ENCODE data around the gene PPP3CA.

DNA sequence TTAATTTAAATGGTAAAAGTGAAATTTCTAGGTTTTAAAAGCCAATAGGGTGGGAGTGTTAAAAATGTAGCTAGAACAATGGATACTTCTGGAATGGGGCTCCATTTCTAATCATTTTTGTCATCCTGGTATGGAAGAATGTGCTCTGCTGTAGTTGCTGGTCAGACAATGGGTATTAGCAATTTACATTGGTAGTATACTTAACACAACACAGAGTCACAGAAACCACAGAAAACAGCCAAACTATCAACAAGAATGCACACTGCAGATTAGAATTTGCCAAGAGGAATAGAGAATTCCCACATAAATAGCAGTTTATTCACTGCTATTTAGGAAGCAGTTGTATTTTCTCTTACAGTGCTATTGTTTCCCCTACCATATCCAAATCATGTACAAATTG lies 319.6 kb downstream of the PPP3CA start:
- TF ChIP-seq, protein P1, sequence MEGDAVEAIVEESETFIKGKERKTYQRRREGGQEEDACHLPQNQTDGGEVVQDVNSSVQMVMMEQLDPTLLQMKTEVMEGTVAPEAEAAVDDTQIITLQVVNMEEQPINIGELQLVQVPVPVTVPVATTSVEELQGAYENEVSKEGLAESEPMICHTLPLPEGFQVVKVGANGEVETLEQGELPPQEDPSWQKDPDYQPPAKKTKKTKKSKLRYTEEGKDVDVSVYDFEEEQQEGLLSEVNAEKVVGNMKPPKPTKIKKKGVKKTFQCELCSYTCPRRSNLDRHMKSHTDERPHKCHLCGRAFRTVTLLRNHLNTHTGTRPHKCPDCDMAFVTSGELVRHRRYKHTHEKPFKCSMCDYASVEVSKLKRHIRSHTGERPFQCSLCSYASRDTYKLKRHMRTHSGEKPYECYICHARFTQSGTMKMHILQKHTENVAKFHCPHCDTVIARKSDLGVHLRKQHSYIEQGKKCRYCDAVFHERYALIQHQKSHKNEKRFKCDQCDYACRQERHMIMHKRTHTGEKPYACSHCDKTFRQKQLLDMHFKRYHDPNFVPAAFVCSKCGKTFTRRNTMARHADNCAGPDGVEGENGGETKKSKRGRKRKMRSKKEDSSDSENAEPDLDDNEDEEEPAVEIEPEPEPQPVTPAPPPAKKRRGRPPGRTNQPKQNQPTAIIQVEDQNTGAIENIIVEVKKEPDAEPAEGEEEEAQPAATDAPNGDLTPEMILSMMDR (IDR thresholded peaks at IDR 0.05; ENCODE audit: low read length) = no peak
- no peak for TF ChIP-seq EZH2 (optimal IDR thresholded peaks at IDR 0.05; ENCODE audit: low read depth, low read length)

Measured in MM.1S (cell line).